Fibroblast of pulmonary artery (primary cell): Measurements from ENCODE around the gene ALK.

ENCODE experiments used
- DNase-seq: peaks from one replicate; pipeline ENCODE4 v3.0.0-alpha.2; 2010; ENCODE audit warnings: low read depth
- H3K4me3 ChIP-seq: replicated peaks from 2 replicates; pipeline ENCODE4 v1.5.1; 2011; ENCODE audit warnings: low read depth, mild to moderate bottlenecking, control low read depth, low read length, moderate library complexity
- CTCF ChIP-seq: IDR thresholded peaks from 2 replicates; pipeline ENCODE4 v1.5.1; 2011; ENCODE audit warnings: mild to moderate bottlenecking, control low read depth, low read length, inconsistent platforms; ENCODE audit errors: missing control alignments

Gene ALK

GRCh38 chr2:29628862-29629261, 292.5 kb downstream of the ALK start:
- DNase-seq = peak; percentile 24
- H3K4me3 ChIP-seq = no peak overlapping the region
- no peak for TF ChIP-seq CTCF

- no peak for TF ChIP-seq CTCF
- no peak overlapping the region for H3K4me3 ChIP-seq
- DNase-seq = peak; percentile 16
Measured at GRCh38 chr2:29628108-29628745, 293.2 kb downstream of the ALK start.

GRCh38 chr2:29627279-29627711, 294.1 kb downstream of the ALK start:
- no peak for TF ChIP-seq CTCF
- DNase-seq = peak; percentile 57
- no peak overlapping the region for H3K4me3 ChIP-seq

- TF ChIP-seq CTCF = no peak
- DNase-seq = no peak
- no peak overlapping the region for H3K4me3 ChIP-seq
Measured at GRCh38 chr2:29620890-29621289, 300.5 kb downstream of the ALK start.

- H3K4me3 ChIP-seq = no peak overlapping the region
- no peak for DNase-seq
- no peak for TF ChIP-seq CTCF
Measured at GRCh38 chr2:29619689-29620088, 301.7 kb downstream of the ALK start.

- H3K4me3 ChIP-seq = no peak overlapping the region
- TF ChIP-seq CTCF = no peak
- no peak for DNase-seq
Measured at GRCh38 chr2:29618024-29618423, 303.4 kb downstream of the ALK start.

- no peak for DNase-seq
- TF ChIP-seq CTCF = no peak
- H3K4me3 ChIP-seq = no peak overlapping the region
Measured at GRCh38 chr2:29617351-29617750, 304.0 kb downstream of the ALK start.
